Urinary bladder (tissue), 4 donors: ENCODE measurements around the gene SRGAP2C. TPM values are rescaled to one million over a fixed set of nuclear protein-coding genes. Genes with fewer than 3 reads are reported as not detected.
"Not testable (repeated sequence)": the region's sequence is repeated elsewhere in the genome, so short reads cannot be mapped to it uniquely, and the experiment has no call there.

Experiments used
- DNase-seq: peaks from one replicate; pipeline ENCODE4 v3.0.0-alpha.2; 2015; ENCODE audit errors: extremely low spot score
- H3K27ac ChIP-seq: one replicate; pipeline ENCODE4 v1.5.1; 2013; ENCODE audit warnings: low read depth, mild to moderate bottlenecking, moderate library complexity
- H3K36me3 ChIP-seq: one replicate; pipeline ENCODE4 v1.6.1; 2013; ENCODE audit warnings: mild to moderate bottlenecking, moderate library complexity; ENCODE audit not compliant: insufficient read depth
- H3K4me1 ChIP-seq: one replicate; pipeline ENCODE4 v1.6.1; 2013; ENCODE audit warnings: mild to moderate bottlenecking, moderate library complexity; ENCODE audit not compliant: insufficient read depth
- H3K4me3 ChIP-seq: one replicate; pipeline ENCODE4 v1.5.1; 2013; ENCODE audit warnings: low read depth, low read length
- WGBS: extraction: QIAGEN DNeasy Blood & Tissue Kit; methylation state at CpG from one replicate; pipeline ENCODE4 v1.1.7; 2013; 5-methylcytosine and 5-hydroxymethylcytosine counted together
- polyA plus RNA-seq: library from polyadenylated mRNA; stranded (reverse); fragments of 200-250 nt; gene quantifications from one replicate; pipeline ENCODE4 v1.2.3, GENCODE V29; 2013
- total RNA-seq: library from RNA; depleted of rRNA; stranded (reverse); fragments of >200 nt; gene quantifications from one replicate; pipeline ENCODE4 v1.2.3, GENCODE V29; 2014
- donor health status: healthy with polysubstance abuse.
- donor health status: healthy.

SRGAP2C gene
- total and polyA plus RNA-seq, 2 donors = 10.0 to 26.8 TPM

DNA sequence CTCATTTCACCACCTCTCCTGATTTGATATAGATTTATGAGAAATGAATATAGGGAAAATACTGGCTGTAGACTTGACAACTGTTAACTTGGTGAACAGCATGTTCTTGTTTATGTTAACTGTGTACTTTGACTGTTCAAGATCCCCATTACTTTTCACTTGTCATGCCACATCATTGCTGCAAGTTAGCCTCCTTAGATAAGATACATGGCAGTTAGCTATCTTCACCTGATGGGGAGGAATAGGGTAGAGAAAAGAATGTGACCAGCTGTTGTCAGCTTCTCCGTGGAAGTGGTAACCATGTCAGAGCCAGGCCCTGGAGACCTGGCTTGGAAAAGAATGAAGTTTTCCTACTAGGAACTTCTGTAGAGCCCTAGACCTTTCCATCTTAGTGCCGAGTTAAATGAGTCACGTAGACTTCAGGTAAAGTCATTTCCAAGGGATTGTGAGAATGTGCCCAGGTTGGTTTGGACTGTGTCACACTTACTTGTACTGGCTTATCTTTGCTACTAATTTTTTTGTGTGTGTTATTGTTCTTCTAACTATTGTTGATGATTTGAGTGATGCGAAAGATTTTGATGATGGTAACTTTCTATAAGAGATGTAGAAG lies 41.6 kb downstream of the SRGAP2C start:
- 92% methylated on average over 2 of the region's 4 CpGs for WGBS
- not testable (repeated sequence) for H3K4me1 ChIP-seq, DNase-seq, H3K27ac ChIP-seq, H3K36me3 ChIP-seq, H3K4me3 ChIP-seq

DNA sequence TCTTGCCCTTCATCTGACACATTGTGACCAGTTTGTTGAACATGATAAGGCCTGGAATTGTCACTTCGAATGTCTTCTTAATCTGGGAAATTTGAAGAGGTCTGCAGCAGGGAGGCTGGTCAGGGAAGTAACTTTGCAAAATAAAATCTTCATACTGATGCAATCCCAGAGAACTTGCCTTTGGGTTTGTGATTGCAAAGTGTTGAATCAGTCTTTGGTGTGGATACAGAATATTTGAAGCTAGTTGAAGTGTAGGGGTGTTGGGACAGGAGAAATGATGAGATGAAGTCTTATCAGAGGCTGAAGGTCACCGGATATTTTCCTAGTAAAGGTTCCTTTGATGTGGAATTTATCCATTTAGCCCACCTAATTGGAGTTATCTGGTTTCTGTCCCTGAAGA lies 42.1 kb downstream of the SRGAP2C start:
- 78% methylated on average over 1 of the region's 2 CpGs for WGBS
- not testable (repeated sequence) for H3K4me1 ChIP-seq, H3K4me3 ChIP-seq, DNase-seq, H3K36me3 ChIP-seq, H3K27ac ChIP-seq

DNA sequence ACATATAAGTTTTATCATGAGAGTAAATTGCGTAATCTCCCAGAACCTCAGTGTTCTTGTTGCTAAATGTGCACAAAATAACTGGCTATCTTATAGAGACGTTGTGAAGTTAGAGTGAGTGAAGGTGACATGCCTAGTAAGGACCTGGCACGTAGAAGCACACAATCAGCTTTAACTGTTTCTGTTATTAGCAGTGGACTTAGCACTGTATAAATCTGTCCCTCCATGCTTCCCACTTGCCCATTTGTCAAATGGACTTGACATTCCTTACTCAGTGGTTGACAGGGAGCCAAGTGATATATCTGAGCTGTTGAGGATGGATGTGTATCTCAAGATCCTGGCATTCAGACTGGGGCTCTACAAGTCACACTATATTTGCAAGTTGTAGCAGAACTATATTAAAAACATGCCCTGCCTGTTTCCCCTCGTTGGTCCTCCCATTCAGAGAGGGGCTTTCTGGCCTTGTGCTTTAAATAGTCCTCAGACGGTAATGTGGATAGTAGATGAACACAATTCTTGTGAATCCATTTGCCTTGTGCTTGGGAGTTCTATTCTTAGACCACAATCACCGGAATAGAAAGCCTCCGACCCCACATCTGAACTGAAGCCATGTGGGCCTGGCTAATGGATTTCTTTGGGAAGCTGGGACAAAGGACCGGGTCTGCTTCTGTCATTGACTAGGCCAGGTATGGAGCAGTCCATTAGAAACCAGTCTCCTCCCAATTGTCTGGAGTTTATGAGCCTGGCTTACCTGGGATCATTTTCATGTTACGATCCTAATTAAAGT lies 43.0 kb downstream of the SRGAP2C start:
- not testable (repeated sequence) for DNase-seq
- WGBS = 35% methylated on average over 4 of the region's 9 CpGs

GRCh38 chr1:121230636-121231035 lies 45.9 kb downstream of the SRGAP2C start:
- 40% methylated on average over 1 of the region's 4 CpGs for WGBS
- H3K4me1 ChIP-seq, H3K27ac ChIP-seq, H3K4me3 ChIP-seq, DNase-seq, H3K36me3 ChIP-seq: not testable (repeated sequence)

More for the DNA sequence above, 43.0 kb downstream of the SRGAP2C start:
- not testable (repeated sequence) for H3K27ac ChIP-seq, H3K36me3 ChIP-seq, H3K4me3 ChIP-seq, H3K4me1 ChIP-seq

DNA sequence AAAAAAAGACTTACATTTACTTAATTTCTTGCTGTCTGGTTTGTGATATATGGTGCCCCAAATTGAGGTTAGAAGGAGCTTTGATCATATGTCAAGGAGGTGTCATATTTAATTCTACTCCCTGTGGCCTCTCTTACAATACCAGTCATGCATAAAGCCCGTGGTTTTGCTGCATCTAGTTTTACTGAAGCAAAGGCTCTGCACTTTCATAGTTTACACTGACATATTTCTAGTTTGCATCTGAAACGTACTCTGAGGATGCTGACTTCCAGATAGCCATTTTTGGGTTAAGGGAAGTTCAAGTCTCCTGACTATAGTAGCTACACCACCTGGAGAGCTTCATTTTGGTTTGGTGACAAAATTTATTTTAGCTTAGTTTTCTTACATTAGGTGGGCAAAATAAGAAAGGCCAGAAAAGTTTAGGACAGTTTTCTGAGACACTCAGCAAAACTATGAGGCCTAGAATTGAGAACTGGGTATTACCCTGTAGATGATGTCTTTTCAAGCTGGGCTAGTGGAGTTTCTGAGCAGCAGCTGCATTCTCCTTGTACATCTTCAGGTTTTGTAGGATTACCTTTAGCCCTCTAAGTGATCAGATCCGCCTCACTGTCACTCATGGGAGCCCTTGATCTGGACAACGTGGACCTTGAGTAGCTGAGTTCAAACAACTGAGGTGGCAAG lies 47.8 kb downstream of the SRGAP2C start:
- H3K36me3 ChIP-seq, H3K4me1 ChIP-seq, H3K4me3 ChIP-seq, H3K27ac ChIP-seq, DNase-seq: not testable (repeated sequence)
- WGBS = 40% methylated on average over 1 of the region's 4 CpGs

DNA sequence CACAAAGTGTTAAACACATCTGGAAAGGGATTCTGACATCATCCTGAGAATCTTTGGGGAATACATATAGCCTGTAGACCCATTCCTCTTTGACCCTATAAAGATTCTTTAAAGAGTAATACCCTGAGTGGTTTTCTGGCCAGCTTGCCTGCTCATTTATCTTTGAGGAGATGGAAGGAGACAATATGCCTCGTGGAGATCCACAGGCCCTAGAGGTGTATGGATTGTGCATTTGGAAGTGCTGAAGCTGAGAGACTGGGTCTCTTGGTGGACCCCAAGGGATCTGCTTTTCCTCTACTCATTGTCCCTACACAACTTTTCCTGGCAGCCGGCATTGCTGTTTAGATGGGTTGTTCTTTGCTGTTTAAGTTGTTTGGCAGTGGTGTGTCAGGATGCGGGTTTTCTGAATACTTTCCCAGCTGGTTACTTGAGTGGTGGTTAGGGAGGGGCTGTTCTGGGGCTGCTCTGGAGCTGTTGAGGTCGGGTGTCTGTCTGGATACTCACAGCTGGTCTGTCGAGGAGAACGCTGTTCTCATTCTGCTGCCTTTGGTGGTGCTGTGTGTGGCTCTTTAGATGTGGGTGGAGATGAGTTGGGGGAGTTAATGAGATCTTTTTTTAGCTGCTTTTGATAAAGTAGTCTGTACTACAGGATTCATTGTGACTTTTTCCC lies 49.5 kb downstream of the SRGAP2C start:
- H3K27ac ChIP-seq, H3K4me3 ChIP-seq, DNase-seq, H3K4me1 ChIP-seq, H3K36me3 ChIP-seq: not testable (repeated sequence)
- 7% methylated on average over 2 of the region's 6 CpGs for WGBS

DNA sequence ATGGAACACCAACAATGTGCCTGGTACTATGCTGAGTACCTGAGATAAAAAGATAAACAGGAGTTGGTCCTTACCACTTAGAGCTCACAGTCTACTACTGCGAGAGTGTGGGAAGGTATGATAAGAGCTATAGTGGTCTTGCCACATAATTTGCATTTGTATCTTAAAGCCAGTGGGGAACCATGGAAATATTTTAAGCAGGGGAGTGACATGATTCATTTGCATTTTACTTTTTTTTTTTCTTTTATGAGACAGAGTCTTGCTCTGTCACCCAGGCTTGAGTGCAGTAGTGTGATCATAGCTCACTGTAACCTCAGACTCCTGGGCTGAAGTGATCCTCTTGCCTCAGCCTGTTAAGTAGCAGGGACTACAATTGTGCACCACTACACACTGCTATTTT lies 53.6 kb downstream of the SRGAP2C start:
- WGBS = 97% methylated on average over 1 of the region's 1 CpG
- H3K36me3 ChIP-seq, H3K4me3 ChIP-seq, H3K27ac ChIP-seq, H3K4me1 ChIP-seq, DNase-seq: not testable (repeated sequence)

- WGBS = no CpG with 5 or more reads among the region's 1 CpG
- not testable (repeated sequence) for DNase-seq, H3K4me3 ChIP-seq, H3K4me1 ChIP-seq, H3K36me3 ChIP-seq, H3K27ac ChIP-seq
Measured at GRCh38 chr1:121243913-121244312, 59.1 kb downstream of the SRGAP2C start.

DNA sequence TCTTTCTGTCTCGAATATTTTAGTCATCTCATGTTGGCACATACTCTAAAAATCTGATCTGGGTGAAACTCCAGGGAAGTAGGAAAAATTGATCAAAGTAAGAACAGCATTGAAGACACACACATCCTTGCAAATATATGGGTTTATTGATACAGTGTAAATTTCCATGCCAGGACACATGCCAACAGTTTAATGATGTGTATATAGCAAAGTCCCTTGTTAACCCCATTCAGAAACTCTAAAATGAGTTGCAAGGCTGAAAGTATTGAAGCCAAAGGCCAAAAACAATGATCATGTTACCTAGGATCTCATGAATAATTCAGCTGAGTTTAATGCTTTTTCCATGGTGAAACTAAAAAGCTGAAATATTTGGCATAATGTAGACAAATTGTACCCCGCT lies 61.6 kb downstream of the SRGAP2C start:
- not testable (repeated sequence) for H3K36me3 ChIP-seq, DNase-seq, H3K27ac ChIP-seq, H3K4me3 ChIP-seq, H3K4me1 ChIP-seq
- no CpG with 5 or more reads among the region's 2 CpGs for WGBS

- H3K27ac ChIP-seq, H3K36me3 ChIP-seq, H3K4me1 ChIP-seq, H3K4me3 ChIP-seq, DNase-seq: not testable (repeated sequence)
- WGBS = no CpG with 5 or more reads among the region's 4 CpGs
Measured at GRCh38 chr1:121252656-121253055, 67.9 kb downstream of the SRGAP2C start.

GRCh38 chr1:121254618-121255017 lies 69.8 kb downstream of the SRGAP2C start:
- not testable (repeated sequence) for DNase-seq, H3K4me1 ChIP-seq

GRCh38 chr1:121257632-121258031 lies 72.9 kb downstream of the SRGAP2C start:
- H3K4me1 ChIP-seq, H3K27ac ChIP-seq: not testable (repeated sequence)
- no CpG with 5 or more reads among the region's 2 CpGs for WGBS

More at GRCh38 chr1:121254618-121255017, 69.8 kb downstream of the SRGAP2C start:
- not testable (repeated sequence) for H3K4me3 ChIP-seq, H3K27ac ChIP-seq, H3K36me3 ChIP-seq

GRCh38 chr1:121258134-121258533 lies 73.4 kb downstream of the SRGAP2C start:
- not testable (repeated sequence) for H3K4me3 ChIP-seq, H3K27ac ChIP-seq, H3K36me3 ChIP-seq, DNase-seq, H3K4me1 ChIP-seq
- 88% methylated on average over 2 of the region's 2 CpGs for WGBS

More at GRCh38 chr1:121257632-121258031, 72.9 kb downstream of the SRGAP2C start:
- H3K36me3 ChIP-seq, DNase-seq, H3K4me3 ChIP-seq: not testable (repeated sequence)
